Neural cell (in vitro differentiated cells): Measurements from ENCODE around the gene NPAS3. TPM values are rescaled to one million over a fixed set of nuclear protein-coding genes. Genes with fewer than 3 reads are reported as not detected.

ENCODE experiments used
- H2AFZ ChIP-seq: fragments of 200-600, 300-800 bp; sonication (generic), shearing (Covaris generic); 2 replicates; pipeline ENCODE4 v1.6.0; 2014; ENCODE audit warnings: low read depth, mild to moderate bottlenecking, antibody characterized with exemption, low read length, moderate library complexity
- H3F3A ChIP-seq: fragments of 200-600 bp; shearing (Covaris generic); 2 replicates; pipeline ENCODE4 v1.6.1; 2016; ENCODE audit warnings: mild to moderate bottlenecking, moderate library complexity, mixed read lengths, antibody characterized with exemption, low read length; ENCODE audit not compliant: insufficient read depth, poor library complexity, severe bottlenecking
- H3K27ac ChIP-seq: fragments of 200-600, 300-800 bp; sonication (generic), shearing (Covaris generic); 2 replicates; pipeline ENCODE4 v1.5.1; 2014; ENCODE audit warnings: mild to moderate bottlenecking, low read length, moderate library complexity
- H3K27me3 ChIP-seq: fragments of 300-800, 200-600 bp; sonication (generic), shearing (Covaris generic); 2 replicates; pipeline ENCODE4 v1.6.0; 2014; ENCODE audit warnings: mild to moderate bottlenecking, low read depth, low read length, moderate library complexity; ENCODE audit not compliant: insufficient read depth
- H3K36me3 ChIP-seq: fragments of 300-800, 200-600 bp; sonication (generic), shearing (Covaris generic); 2 replicates; pipeline ENCODE4 v1.5.1; 2014; ENCODE audit warnings: mild to moderate bottlenecking, antibody characterized with exemption, low read length, moderate library complexity; ENCODE audit not compliant: insufficient read depth
- H3K4me2 ChIP-seq: fragments of 300-800, 200-600 bp; sonication (generic), shearing (Covaris generic); 2 replicates; pipeline ENCODE4 v1.6.0; 2014; ENCODE audit warnings: mild to moderate bottlenecking, low read length
- H3K4me3 ChIP-seq: fragments of 300-800, 200-600 bp; sonication (generic), shearing (Covaris generic); 2 replicates; pipeline ENCODE4 v1.5.1; 2014; ENCODE audit warnings: mild to moderate bottlenecking, low read length, moderate library complexity
- H3K79me2 ChIP-seq: fragments of 200-600 bp; shearing (Covaris generic); replicated peaks from 2 replicates; pipeline ENCODE4 v1.6.0; 2014; ENCODE audit warnings: mild to moderate bottlenecking, low read length, moderate library complexity; ENCODE audit not compliant: insufficient read depth
- H3K9ac ChIP-seq: fragments of 300-800, 200-600 bp; sonication (generic), shearing (Covaris generic); 2 replicates; pipeline ENCODE4 v1.6.1; 2016; ENCODE audit warnings: mild to moderate bottlenecking, low read length, mixed read lengths
- H3K9me2 ChIP-seq: fragments of 200-600 bp; shearing (Covaris generic); 2 replicates; pipeline ENCODE4 v1.6.1; 2016; ENCODE audit warnings: mild to moderate bottlenecking, low read length, mixed read lengths; ENCODE audit not compliant: insufficient read depth
- H3K9me3 ChIP-seq: fragments of 200-600, 300-800 bp; sonication (generic), shearing (Covaris generic); 2 replicates; pipeline ENCODE4 v1.6.1; 2016; ENCODE audit warnings: mild to moderate bottlenecking, mixed run types, low read length, moderate library complexity, mixed read lengths
- H4K20me1 ChIP-seq: fragments of 200-600 bp; shearing (Covaris generic); 2 replicates; pipeline ENCODE4 v1.6.1; 2016; ENCODE audit warnings: mild to moderate bottlenecking, mixed run types; ENCODE audit not compliant: insufficient read depth
- EP300 ChIP-seq: fragments of 450-650 bp; conservative IDR thresholded peaks from 2 replicates; pipeline ENCODE4 v1.6.1; 2014; ENCODE audit warnings: antibody characterized with exemption, mild to moderate bottlenecking, moderate library complexity; ENCODE audit not compliant: poor library complexity, severe bottlenecking
- EZH2 ChIP-seq: fragments of 200-600, 300-800 bp; shearing (Covaris generic), sonication (generic); IDR thresholded peaks from 2 replicates; pipeline ENCODE4 v1.6.1; 2014; ENCODE audit warnings: antibody characterized with exemption, low read length, borderline replicate concordance, mild to moderate bottlenecking; ENCODE audit not compliant: insufficient read depth, poor library complexity, severe bottlenecking
- MXI1 ChIP-seq: fragments of 450-650 bp; conservative IDR thresholded peaks from 2 replicates; pipeline ENCODE4 v1.6.1; 2014; ENCODE audit warnings: antibody characterized with exemption, mild to moderate bottlenecking; ENCODE audit not compliant: poor library complexity, severe bottlenecking
- POLR2AphosphoS5 ChIP-seq: IDR thresholded peaks from 2 replicates; pipeline ENCODE4 v1.6.1; 2012
- RAD21 ChIP-seq: fragments of 450-650 bp; conservative IDR thresholded peaks from 2 replicates; pipeline ENCODE4 v1.6.1; 2014; ENCODE audit warnings: antibody characterized with exemption, mild to moderate bottlenecking, moderate library complexity
- REST ChIP-seq: IDR thresholded peaks from 2 replicates; pipeline ENCODE4 v1.6.1; 2012; ENCODE audit warnings: borderline replicate concordance
- SMC3 ChIP-seq: fragments of 450-650 bp; conservative IDR thresholded peaks from 2 replicates; pipeline ENCODE4 v1.6.1; 2014; ENCODE audit warnings: antibody characterized with exemption, mild to moderate bottlenecking, moderate library complexity; ENCODE audit not compliant: poor library complexity
- TAF1 ChIP-seq: IDR thresholded peaks from 2 replicates; pipeline ENCODE4 v1.6.1; 2012; ENCODE audit warnings: low read depth
- polyA plus RNA-seq: library from polyadenylated mRNA; depleted of rRNA; stranded (reverse); fragments of >200 nt; gene quantifications from 2 replicates; pipeline ENCODE4 v1.2.3, GENCODE V29; 2014
- TF ChIP-seq, protein P1 (sequence below): fragments of 450-650 bp; IDR thresholded peaks from 2 replicates; pipeline ENCODE4 v1.5.1; 2014; ENCODE audit warnings: antibody characterized with exemption, mild to moderate bottlenecking, moderate library complexity; ENCODE audit not compliant: poor library complexity, severe bottlenecking

NPAS3 gene
- polyA plus RNA-seq, 1 donor from 2014 or later = 1.3 TPM

- no peak overlapping the region for H3K27ac ChIP-seq
- H3F3A ChIP-seq = no peaks in the 10 kb centered on the region
- H3K9ac ChIP-seq = no peak overlapping the region
- H2AFZ ChIP-seq = no peak overlapping the region
- no peaks in the 10 kb centered on the region for H3K9me2 ChIP-seq
- H3K4me2 ChIP-seq = no peak overlapping the region
- H4K20me1 ChIP-seq = no peaks in the 10 kb centered on the region
- no peak overlapping the region for H3K4me3 ChIP-seq
- no peaks in the 10 kb centered on the region for H3K9me3 ChIP-seq
- TF ChIP-seq TAF1 = no peak
- TF ChIP-seq, protein P1, sequence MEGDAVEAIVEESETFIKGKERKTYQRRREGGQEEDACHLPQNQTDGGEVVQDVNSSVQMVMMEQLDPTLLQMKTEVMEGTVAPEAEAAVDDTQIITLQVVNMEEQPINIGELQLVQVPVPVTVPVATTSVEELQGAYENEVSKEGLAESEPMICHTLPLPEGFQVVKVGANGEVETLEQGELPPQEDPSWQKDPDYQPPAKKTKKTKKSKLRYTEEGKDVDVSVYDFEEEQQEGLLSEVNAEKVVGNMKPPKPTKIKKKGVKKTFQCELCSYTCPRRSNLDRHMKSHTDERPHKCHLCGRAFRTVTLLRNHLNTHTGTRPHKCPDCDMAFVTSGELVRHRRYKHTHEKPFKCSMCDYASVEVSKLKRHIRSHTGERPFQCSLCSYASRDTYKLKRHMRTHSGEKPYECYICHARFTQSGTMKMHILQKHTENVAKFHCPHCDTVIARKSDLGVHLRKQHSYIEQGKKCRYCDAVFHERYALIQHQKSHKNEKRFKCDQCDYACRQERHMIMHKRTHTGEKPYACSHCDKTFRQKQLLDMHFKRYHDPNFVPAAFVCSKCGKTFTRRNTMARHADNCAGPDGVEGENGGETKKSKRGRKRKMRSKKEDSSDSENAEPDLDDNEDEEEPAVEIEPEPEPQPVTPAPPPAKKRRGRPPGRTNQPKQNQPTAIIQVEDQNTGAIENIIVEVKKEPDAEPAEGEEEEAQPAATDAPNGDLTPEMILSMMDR = no peak
- no peak for TF ChIP-seq MXI1
- no peak for TF ChIP-seq RAD21
- no peak for TF ChIP-seq EP300
- no peak for TF ChIP-seq REST
- no peak for TF ChIP-seq POLR2AphosphoS5
- no peak for TF ChIP-seq EZH2
- TF ChIP-seq SMC3 = no peak
- H3K27me3 ChIP-seq = no peaks in the 10 kb centered on the region
- no peaks in the 10 kb centered on the region for H3K36me3 ChIP-seq
- no peaks in the 10 kb centered on the region for H3K79me2 ChIP-seq
Observed at GRCh38 chr14:33009673-33010072, 71.0 kb downstream of the NPAS3 start.

DNA sequence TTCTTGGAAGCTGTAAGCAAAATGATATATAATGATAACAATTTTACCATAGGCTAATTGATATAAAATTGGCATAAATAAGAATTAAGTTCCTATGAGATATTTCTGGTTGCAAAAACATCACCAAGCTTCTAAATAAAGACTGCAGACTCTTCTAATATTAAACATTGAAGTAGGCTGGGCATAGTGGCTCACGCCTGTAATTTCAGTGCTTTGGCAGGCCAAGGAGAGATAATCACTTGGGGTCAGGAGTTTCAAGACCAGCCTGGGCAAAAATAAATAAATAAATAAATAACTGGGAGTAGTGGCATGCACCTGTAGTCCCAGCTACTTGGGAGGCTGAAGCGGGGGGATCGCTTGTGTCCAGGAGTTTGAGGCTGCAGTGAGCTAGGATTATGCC is 71.8 kb downstream of the NPAS3 start:
- Histone ChIP-seq H4K20me1 (no peaks in the 10 kb centered on the region), H3K27me3 (no peaks in the 10 kb centered on the region), H3F3A (no peaks in the 10 kb centered on the region)

More for the DNA sequence above, 71.8 kb downstream of the NPAS3 start:
- H3K36me3 ChIP-seq = no peaks in the 10 kb centered on the region
- H3K9ac ChIP-seq = no peak overlapping the region
- no peak overlapping the region for H3K27ac ChIP-seq
- H3K9me3 ChIP-seq = no peaks in the 10 kb centered on the region
- H3K4me3 ChIP-seq = no peak overlapping the region
- TF ChIP-seq, protein P1 = no peak
- no peak for TF ChIP-seq EZH2
- TF ChIP-seq REST = no peak
- no peak for TF ChIP-seq TAF1
- TF ChIP-seq POLR2AphosphoS5 = no peak
- TF ChIP-seq EP300 = no peak
- TF ChIP-seq MXI1 = no peak
- TF ChIP-seq RAD21 = no peak
- no peak overlapping the region for H3K4me2 ChIP-seq
- no peaks in the 10 kb centered on the region for H3K79me2 ChIP-seq
- H2AFZ ChIP-seq = no peak overlapping the region
- no peaks in the 10 kb centered on the region for H3K9me2 ChIP-seq
